Measurements from ENCODE around the gene ERI3.

The ERI3 gene

GRCh38 chr1:44354840-44355581 is at the start of gene ERI3:
ERI3 (minus strand) TSS chr1:44355257; CDS start chr1:44355026, 231 bp downstream.
- peak; percentile 72 to 98 (median 96) for DNase-seq

- no peak for DNase-seq
Observed at GRCh38 chr1:44401256-44402228, 46.5 kb upstream of the ERI3 start.

- no peak for DNase-seq
Observed at GRCh38 chr1:44390277-44390676, 35.2 kb upstream of the ERI3 start.

- no peak for DNase-seq
Observed at GRCh38 chr1:44389437-44389836, 34.4 kb upstream of the ERI3 start.

- no peak for DNase-seq
Observed at GRCh38 chr1:44388551-44388950, 33.5 kb upstream of the ERI3 start.

- DNase-seq, result no peak
Observed at GRCh38 chr1:44380666-44381177, 25.7 kb upstream of the ERI3 start.

GRCh38 chr1:44377925-44378784 is 23.1 kb upstream of the ERI3 start:
- peak in 9 of 14 donors; percentile 11 to 50 (median 24) for DNase-seq

- no peak for DNase-seq
Observed at GRCh38 chr1:44375547-44375946, 20.5 kb upstream of the ERI3 start.

- no peak for DNase-seq
Observed at GRCh38 chr1:44371206-44371605, 16.1 kb upstream of the ERI3 start.

GRCh38 chr1:44368471-44369151 is 13.6 kb upstream of the ERI3 start:
- DNase-seq, result no peak

GRCh38 chr1:44367944-44368343 is 12.9 kb upstream of the ERI3 start:
- no peak for DNase-seq

- no peak for DNase-seq
Observed at GRCh38 chr1:44366371-44366975, 11.4 kb upstream of the ERI3 start.

- no peak for DNase-seq
Observed at GRCh38 chr1:44361478-44361877, 6.4 kb upstream of the ERI3 start.

GRCh38 chr1:44359234-44359935 is 4.3 kb upstream of the ERI3 start:
- no peak for DNase-seq

GRCh38 chr1:44357710-44358109 is 2.7 kb upstream of the ERI3 start:
- DNase-seq, result no peak

- no peak for DNase-seq
Observed at GRCh38 chr1:44355582-44356305, 687 bp upstream of the ERI3 start.

- DNase-seq, result no peak
Observed at GRCh38 chr1:44354268-44354839, 703 bp downstream of the ERI3 start.

- DNase-seq, result no peak
Observed at GRCh38 chr1:44353604-44354003, 1.5 kb downstream of the ERI3 start.

- no peak for DNase-seq
Observed at GRCh38 chr1:44351289-44351688, 3.8 kb downstream of the ERI3 start.
